ENCODE data around the gene NPAS3. TPM values are rescaled to one million over a fixed set of nuclear protein-coding genes. Genes with fewer than 3 reads are reported as not detected.

The NPAS3 gene
- total RNA-seq, 1 donor from 2014 or later = 2.4 TPM

- no peak overlapping the region for H3K4me3 Mint-ChIP-seq (ENCODE audit: unreplicated experiment)
- H3K36me3 Mint-ChIP-seq (ENCODE audit: unreplicated experiment) = no peaks in the 10 kb centered on the region
- no peaks in the 10 kb centered on the region for H3K9me3 Mint-ChIP-seq (ENCODE audit: unreplicated experiment)
- no peak for TF ChIP-seq CTCF (IDR thresholded peaks at IDR 0.05; ENCODE audit: partially characterized antibody, unreplicated experiment)
- no peak for DNase-seq
- no peaks in the 10 kb centered on the region for H3K4me1 Mint-ChIP-seq (ENCODE audit: low read depth, unreplicated experiment)
- no peak overlapping the region for H3K27ac Mint-ChIP-seq (ENCODE audit: unreplicated experiment)
- H3K27me3 Mint-ChIP-seq (ENCODE audit: unreplicated experiment) = no peaks in the 10 kb centered on the region
Measured at GRCh38 chr14:33587791-33588190, 649.1 kb downstream of the NPAS3 start.

- no peaks in the 10 kb centered on the region for H3K4me1 Mint-ChIP-seq (ENCODE audit: low read depth, unreplicated experiment)
- H3K36me3 Mint-ChIP-seq (ENCODE audit: unreplicated experiment) = no peaks in the 10 kb centered on the region
- no peaks in the 10 kb centered on the region for H3K27me3 Mint-ChIP-seq (ENCODE audit: unreplicated experiment)
- DNase-seq = no peak
- no peak overlapping the region for H3K4me3 Mint-ChIP-seq (ENCODE audit: unreplicated experiment)
- H3K27ac Mint-ChIP-seq (ENCODE audit: unreplicated experiment) = no peak overlapping the region
- TF ChIP-seq CTCF (IDR thresholded peaks at IDR 0.05; ENCODE audit: partially characterized antibody, unreplicated experiment) = no peak
- no peaks in the 10 kb centered on the region for H3K9me3 Mint-ChIP-seq (ENCODE audit: unreplicated experiment)
Measured at GRCh38 chr14:33588771-33589170, 650.1 kb downstream of the NPAS3 start.

GRCh38 chr14:33589334-33589733 is 650.7 kb downstream of the NPAS3 start:
- no peaks in the 10 kb centered on the region for H3K27me3 Mint-ChIP-seq (ENCODE audit: unreplicated experiment)
- no peak for DNase-seq
- no peak overlapping the region for H3K4me3 Mint-ChIP-seq (ENCODE audit: unreplicated experiment)
- H3K9me3 Mint-ChIP-seq (ENCODE audit: unreplicated experiment) = no peaks in the 10 kb centered on the region
- no peak overlapping the region for H3K27ac Mint-ChIP-seq (ENCODE audit: unreplicated experiment)
- no peaks in the 10 kb centered on the region for H3K36me3 Mint-ChIP-seq (ENCODE audit: unreplicated experiment)
- H3K4me1 Mint-ChIP-seq (ENCODE audit: low read depth, unreplicated experiment) = no peaks in the 10 kb centered on the region
- no peak for TF ChIP-seq CTCF (IDR thresholded peaks at IDR 0.05; ENCODE audit: partially characterized antibody, unreplicated experiment)

GRCh38 chr14:33590891-33591630 is 652.4 kb downstream of the NPAS3 start:
- Mint-ChIP-seq H3K4me3 (ENCODE audit: unreplicated experiment) (no peak overlapping the region), H3K4me1 (ENCODE audit: low read depth, unreplicated experiment) (no peaks in the 10 kb centered on the region), H3K9me3 (ENCODE audit: unreplicated experiment) (no peaks in the 10 kb centered on the region), H3K36me3 (ENCODE audit: unreplicated experiment) (no peaks in the 10 kb centered on the region), H3K27me3 (ENCODE audit: unreplicated experiment) (no peaks in the 10 kb centered on the region), H3K27ac (ENCODE audit: unreplicated experiment) (no peak overlapping the region)
- DNase-seq = no peak
- TF ChIP-seq CTCF (IDR thresholded peaks at IDR 0.05; ENCODE audit: partially characterized antibody, unreplicated experiment) = no peak

- DNase-seq = no peak
- no peak overlapping the region for H3K4me3 Mint-ChIP-seq (ENCODE audit: unreplicated experiment)
- no peaks in the 10 kb centered on the region for H3K9me3 Mint-ChIP-seq (ENCODE audit: unreplicated experiment)
- H3K27ac Mint-ChIP-seq (ENCODE audit: unreplicated experiment) = no peak overlapping the region
- H3K36me3 Mint-ChIP-seq (ENCODE audit: unreplicated experiment) = no peaks in the 10 kb centered on the region
- TF ChIP-seq CTCF (IDR thresholded peaks at IDR 0.05; ENCODE audit: partially characterized antibody, unreplicated experiment) = no peak
- H3K4me1 Mint-ChIP-seq (ENCODE audit: low read depth, unreplicated experiment) = no peaks in the 10 kb centered on the region
- no peaks in the 10 kb centered on the region for H3K27me3 Mint-ChIP-seq (ENCODE audit: unreplicated experiment)
Measured at GRCh38 chr14:33592297-33592696, 653.6 kb downstream of the NPAS3 start.

Measured in glutamatergic neuron (in vitro differentiated cells).